Measurements from ENCODE around the gene TOMM40.
"Not testable (repeated sequence)": the region's sequence is repeated elsewhere in the genome, so short reads cannot be mapped to it uniquely, and the experiment has no call there.

The TOMM40 gene

GRCh38 chr19:44882619-44883397 lies 8.2 kb upstream of the TOMM40 start:
- H2BK120ac ChIP-seq (ENCODE audit: insufficient read depth, low read length, poor library complexity); H3K14ac ChIP-seq (ENCODE audit: low read length); H2AK5ac ChIP-seq (ENCODE audit: low read length); H3K23ac ChIP-seq (ENCODE audit: low read length); H4K8ac ChIP-seq (ENCODE audit: low read depth, low read length); H4K91ac ChIP-seq (ENCODE audit: low read depth, low read length); H4K12ac ChIP-seq (ENCODE audit: low read depth, low read length); H3K4me3 ChIP-seq (ENCODE audit: low read depth, low read length); H3K4ac ChIP-seq (ENCODE audit: low read depth, low read length); H3K79me2 ChIP-seq (ENCODE audit: control insufficient read depth, insufficient read depth, low read length, poor library complexity); H3K9me3 ChIP-seq (ENCODE audit: insufficient read depth, low read depth, low read length); H3K18ac ChIP-seq (ENCODE audit: low read length); H3K4me2 ChIP-seq (ENCODE audit: low read length); H3K27me3 ChIP-seq (ENCODE audit: insufficient read depth, low read length); H2BK12ac ChIP-seq (ENCODE audit: low read length); H3K9ac ChIP-seq (ENCODE audit: low read length); H2BK5ac ChIP-seq (ENCODE audit: low read depth, low read length, poor library complexity); H2AFZ ChIP-seq (ENCODE audit: insufficient read depth, low read length, poor library complexity): not testable (repeated sequence)
- peaks cover 49 to 56% of the 10 kb centered on the region in 2 experiments for H3K4me1 ChIP-seq (ENCODE audit: control insufficient read depth in 1 of 2, insufficient read depth in 2 of 2, low read length in 2 of 2)
- peaks cover 25% of the 10 kb centered on the region for H3K79me1 ChIP-seq (ENCODE audit: low read length)
- H3K36me3 ChIP-seq (ENCODE audit: control insufficient read depth in 1 of 2, insufficient read depth in 2 of 2, low read length in 2 of 2), result peaks cover 55 to 61% of the 10 kb centered on the region in 2 experiments
- peak overlapping the region; percentile 20 for H3K27ac ChIP-seq (ENCODE audit: low read depth, low read length)
- WGBS (ENCODE audit: extremely low coverage, insufficient coverage, insufficient read length), result no CpG with 5 or more reads among the region's 19 CpGs
- DNase-seq, result peak; percentile 24 to 67

GRCh38 chr19:44883922-44884321 lies 7.1 kb upstream of the TOMM40 start:
- H3K4me2 ChIP-seq (ENCODE audit: low read length), result no peak overlapping the region
- H4K12ac ChIP-seq (ENCODE audit: low read depth, low read length), result no peak overlapping the region
- peak overlapping the region; percentile 22 for H3K27ac ChIP-seq (ENCODE audit: low read depth, low read length)
- peak; percentile 46 to 84 for DNase-seq
- no peak overlapping the region for H3K9ac ChIP-seq (ENCODE audit: low read length)
- no peak overlapping the region for H2AFZ ChIP-seq (ENCODE audit: insufficient read depth, low read length, poor library complexity)
- H3K4me1 ChIP-seq (ENCODE audit: control insufficient read depth in 1 of 2, insufficient read depth in 2 of 2, low read length in 2 of 2), result peaks cover 38 to 45% of the 10 kb centered on the region in 2 experiments
- H2BK12ac ChIP-seq (ENCODE audit: low read length), result no peak overlapping the region
- H2BK5ac ChIP-seq (ENCODE audit: low read depth, low read length, poor library complexity), result no peak overlapping the region
- no peak overlapping the region for H2AK5ac ChIP-seq (ENCODE audit: low read length)
- peak overlapping the region; percentile 68 for H4K91ac ChIP-seq (ENCODE audit: low read depth, low read length)
- H3K79me2 ChIP-seq (ENCODE audit: control insufficient read depth, insufficient read depth, low read length, poor library complexity), result peaks cover 3% of the 10 kb centered on the region
- peaks cover 59 to 60% of the 10 kb centered on the region in 2 experiments for H3K36me3 ChIP-seq (ENCODE audit: control insufficient read depth in 1 of 2, insufficient read depth in 2 of 2, low read length in 2 of 2)
- H3K79me1 ChIP-seq (ENCODE audit: low read length), result peaks cover 16% of the 10 kb centered on the region
- no peak overlapping the region for H3K18ac ChIP-seq (ENCODE audit: low read length)
- no peak overlapping the region for H3K14ac ChIP-seq (ENCODE audit: low read length)
- H3K4me3 ChIP-seq (ENCODE audit: low read depth, low read length), result no peak overlapping the region
- H3K27me3 ChIP-seq (ENCODE audit: insufficient read depth, low read length), result no peaks in the 10 kb centered on the region
- H2BK120ac ChIP-seq (ENCODE audit: insufficient read depth, low read length, poor library complexity), result no peak overlapping the region
- no CpG with 5 or more reads among the region's 5 CpGs for WGBS (ENCODE audit: extremely low coverage, insufficient coverage, insufficient read length)
- no peak overlapping the region for H3K23ac ChIP-seq (ENCODE audit: low read length)
- H3K9me3 ChIP-seq (ENCODE audit: insufficient read depth, low read depth, low read length), result no peaks in the 10 kb centered on the region
- H3K4ac ChIP-seq (ENCODE audit: low read depth, low read length), result no peak overlapping the region
- H4K8ac ChIP-seq (ENCODE audit: low read depth, low read length), result no peak overlapping the region

GRCh38 chr19:44884566-44884965 lies 6.5 kb upstream of the TOMM40 start:
- Histone ChIP-seq H3K79me1 (ENCODE audit: low read length) (peaks cover 11% of the 10 kb centered on the region), H3K27me3 (ENCODE audit: insufficient read depth, low read length) (no peaks in the 10 kb centered on the region), H3K79me2 (ENCODE audit: control insufficient read depth, insufficient read depth, low read length, poor library complexity) (no peaks in the 10 kb centered on the region), H4K8ac (ENCODE audit: low read depth, low read length) (no peak overlapping the region), H3K4me2 (ENCODE audit: low read length) (no peak overlapping the region), H3K4me3 (ENCODE audit: low read depth, low read length) (no peak overlapping the region), H3K36me3 (ENCODE audit: control insufficient read depth in 1 of 2, insufficient read depth in 2 of 2, low read length in 2 of 2) (peaks cover 53 to 54% of the 10 kb centered on the region in 2 experiments), H2BK12ac (ENCODE audit: low read length) (no peak overlapping the region), H3K4me1 (ENCODE audit: control insufficient read depth in 1 of 2, insufficient read depth in 2 of 2, low read length in 2 of 2) (peaks cover 32 to 39% of the 10 kb centered on the region in 2 experiments), H2BK5ac (ENCODE audit: low read depth, low read length, poor library complexity) (no peak overlapping the region), H4K91ac (ENCODE audit: low read depth, low read length) (no peak overlapping the region), H4K12ac (ENCODE audit: low read depth, low read length) (no peak overlapping the region), H3K9me3 (ENCODE audit: insufficient read depth, low read depth, low read length) (no peaks in the 10 kb centered on the region), H3K27ac (ENCODE audit: low read depth, low read length) (peak overlapping the region; percentile 22), H2BK120ac (ENCODE audit: insufficient read depth, low read length, poor library complexity) (no peak overlapping the region), H2AK5ac (ENCODE audit: low read length) (no peak overlapping the region), H2AFZ (ENCODE audit: insufficient read depth, low read length, poor library complexity) (no peak overlapping the region), H3K4ac (ENCODE audit: low read depth, low read length) (peak overlapping the region; percentile 81), H3K14ac (ENCODE audit: low read length) (no peak overlapping the region), H3K18ac (ENCODE audit: low read length) (peak overlapping the region; percentile 10), H3K9ac (ENCODE audit: low read length) (no peak overlapping the region), H3K23ac (ENCODE audit: low read length) (no peak overlapping the region)
- DNase-seq, result peak; percentile 64 to 67
- WGBS (ENCODE audit: extremely low coverage, insufficient coverage, insufficient read length), result no CpG with 5 or more reads among the region's 4 CpGs

GRCh38 chr19:44886141-44886540 lies 4.9 kb upstream of the TOMM40 start:
- H2BK120ac ChIP-seq (ENCODE audit: insufficient read depth, low read length, poor library complexity), result no peak overlapping the region
- H2AFZ ChIP-seq (ENCODE audit: insufficient read depth, low read length, poor library complexity), result no peak overlapping the region
- no peak overlapping the region for H4K12ac ChIP-seq (ENCODE audit: low read depth, low read length)
- H2AK5ac ChIP-seq (ENCODE audit: low read length), result no peak overlapping the region
- H4K8ac ChIP-seq (ENCODE audit: low read depth, low read length), result no peak overlapping the region
- no peak overlapping the region for H3K18ac ChIP-seq (ENCODE audit: low read length)
- H3K27ac ChIP-seq (ENCODE audit: low read depth, low read length), result peak overlapping the region; percentile 47
- peak overlapping the region; percentile 51 for H2BK5ac ChIP-seq (ENCODE audit: low read depth, low read length, poor library complexity)
- no peak overlapping the region for H3K14ac ChIP-seq (ENCODE audit: low read length)
- H3K9me3 ChIP-seq (ENCODE audit: insufficient read depth, low read depth, low read length), result no peaks in the 10 kb centered on the region
- H3K4me1 ChIP-seq (ENCODE audit: control insufficient read depth in 1 of 2, insufficient read depth in 2 of 2, low read length in 2 of 2), result peaks cover 28 to 35% of the 10 kb centered on the region in 2 experiments
- peak overlapping the region; percentile 40 for H4K91ac ChIP-seq (ENCODE audit: low read depth, low read length)
- no peaks in the 10 kb centered on the region for H3K27me3 ChIP-seq (ENCODE audit: insufficient read depth, low read length)
- no peak overlapping the region for H3K4me3 ChIP-seq (ENCODE audit: low read depth, low read length)
- peaks cover under 1% of the 10 kb centered on the region for H3K79me2 ChIP-seq (ENCODE audit: control insufficient read depth, insufficient read depth, low read length, poor library complexity)
- DNase-seq, result no peak
- peaks cover 45 to 49% of the 10 kb centered on the region in 2 experiments for H3K36me3 ChIP-seq (ENCODE audit: control insufficient read depth in 1 of 2, insufficient read depth in 2 of 2, low read length in 2 of 2)
- no peak overlapping the region for H3K4ac ChIP-seq (ENCODE audit: low read depth, low read length)
- no CpG with 5 or more reads among the region's 6 CpGs for WGBS (ENCODE audit: extremely low coverage, insufficient coverage, insufficient read length)
- H2BK12ac ChIP-seq (ENCODE audit: low read length), result no peak overlapping the region
- peaks cover 8% of the 10 kb centered on the region for H3K79me1 ChIP-seq (ENCODE audit: low read length)
- no peak overlapping the region for H3K4me2 ChIP-seq (ENCODE audit: low read length)
- no peak overlapping the region for H3K23ac ChIP-seq (ENCODE audit: low read length)
- no peak overlapping the region for H3K9ac ChIP-seq (ENCODE audit: low read length)

Measured in trophoblast cell (in vitro differentiated cells and primary cell).